Measurements from ENCODE around the gene F2RL1. TPM values are rescaled to one million over a fixed set of nuclear protein-coding genes. Genes with fewer than 3 reads are reported as not detected.

F2RL1 gene
- total RNA-seq, 1 experiment from 2014 or later, result 23.0 TPM

DNA sequence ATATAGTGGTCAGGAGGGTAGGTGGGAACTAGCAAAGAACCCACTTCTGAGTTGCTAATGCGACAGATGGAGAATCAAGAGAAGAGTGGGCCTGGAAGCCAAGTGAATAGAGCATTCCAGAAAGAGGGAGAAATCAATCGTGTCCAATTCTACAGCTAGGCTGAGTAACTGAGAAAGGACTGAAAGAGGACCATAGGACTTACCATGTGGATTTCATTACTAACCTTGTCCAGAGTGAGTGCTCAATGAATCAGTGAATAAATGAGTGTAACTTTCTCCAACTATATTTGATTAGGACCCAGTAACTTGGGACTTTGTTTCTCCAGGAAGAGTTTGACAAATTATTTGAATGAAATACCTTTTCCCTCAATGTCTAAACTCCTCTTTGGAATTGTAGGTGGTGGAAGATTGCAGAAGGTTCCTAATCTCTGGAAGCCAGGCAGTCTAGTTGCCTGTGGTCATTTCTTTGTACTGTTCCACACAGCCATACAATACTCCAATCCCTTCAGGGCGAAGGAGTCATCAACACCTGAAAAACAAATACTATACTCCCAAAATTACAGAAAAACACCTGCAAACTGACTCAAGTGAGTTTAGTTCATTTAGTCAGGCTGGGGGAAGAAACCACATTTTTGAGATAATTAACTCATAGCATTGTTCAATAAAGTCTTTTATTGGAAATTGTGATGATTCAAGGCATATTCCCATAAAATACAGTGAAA, 2.6 kb upstream of the F2RL1 start:
- TF ChIP-seq, protein P1, sequence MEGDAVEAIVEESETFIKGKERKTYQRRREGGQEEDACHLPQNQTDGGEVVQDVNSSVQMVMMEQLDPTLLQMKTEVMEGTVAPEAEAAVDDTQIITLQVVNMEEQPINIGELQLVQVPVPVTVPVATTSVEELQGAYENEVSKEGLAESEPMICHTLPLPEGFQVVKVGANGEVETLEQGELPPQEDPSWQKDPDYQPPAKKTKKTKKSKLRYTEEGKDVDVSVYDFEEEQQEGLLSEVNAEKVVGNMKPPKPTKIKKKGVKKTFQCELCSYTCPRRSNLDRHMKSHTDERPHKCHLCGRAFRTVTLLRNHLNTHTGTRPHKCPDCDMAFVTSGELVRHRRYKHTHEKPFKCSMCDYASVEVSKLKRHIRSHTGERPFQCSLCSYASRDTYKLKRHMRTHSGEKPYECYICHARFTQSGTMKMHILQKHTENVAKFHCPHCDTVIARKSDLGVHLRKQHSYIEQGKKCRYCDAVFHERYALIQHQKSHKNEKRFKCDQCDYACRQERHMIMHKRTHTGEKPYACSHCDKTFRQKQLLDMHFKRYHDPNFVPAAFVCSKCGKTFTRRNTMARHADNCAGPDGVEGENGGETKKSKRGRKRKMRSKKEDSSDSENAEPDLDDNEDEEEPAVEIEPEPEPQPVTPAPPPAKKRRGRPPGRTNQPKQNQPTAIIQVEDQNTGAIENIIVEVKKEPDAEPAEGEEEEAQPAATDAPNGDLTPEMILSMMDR (conservative IDR thresholded peaks at IDR 0.05), result no peak
- Histone ChIP-seq H2BK20ac (ENCODE audit: low read depth, low read length, poor library complexity, severe bottlenecking) (no peak overlapping the region), H3K4me2 (ENCODE audit: insufficient read depth, insufficient read length, low read length) (no peak overlapping the region), H2BK120ac (ENCODE audit: low read depth, low read length, poor library complexity, severe bottlenecking) (no peak overlapping the region), H3K27me3 (ENCODE audit: insufficient read depth, low read length) (no peaks in the 10 kb centered on the region), H3K27ac (ENCODE audit: insufficient read length, low read depth, low read length) (no peak overlapping the region), H3K9me3 (ENCODE audit: control insufficient read depth, low read depth, low read length) (no peaks in the 10 kb centered on the region), H3K23ac (ENCODE audit: insufficient read length, low read depth, low read length) (no peak overlapping the region), H2AFZ (ENCODE audit: low read length) (no peak overlapping the region), H2BK5ac (ENCODE audit: insufficient read length, low read length) (no peak overlapping the region), H2BK15ac (ENCODE audit: low read depth, low read length) (no peak overlapping the region), H3K79me1 (ENCODE audit: insufficient read depth, low read depth, low read length, poor library complexity, severe bottlenecking) (no peaks in the 10 kb centered on the region), H4K20me1 (ENCODE audit: control insufficient read depth, insufficient read depth, insufficient read length) (no peaks in the 10 kb centered on the region), H3K23me2 (ENCODE audit: insufficient read length, low read depth, low read length, poor library complexity, severe bottlenecking) (peaks cover 11% of the 10 kb centered on the region), H4K5ac (ENCODE audit: insufficient read length, low read depth, low read length) (no peak overlapping the region), H3K4me1 (ENCODE audit: insufficient read depth, low read length) (peaks cover 5% of the 10 kb centered on the region; the same call in 1 of the 2 replicates), H3K56ac (ENCODE audit: insufficient read length, low read depth, low read length) (no peak overlapping the region), H3K9ac (ENCODE audit: extremely low read depth, insufficient read length, low read length) (no peak overlapping the region), H3K14ac (ENCODE audit: insufficient read depth, low read length) (no peak overlapping the region), H4K91ac (ENCODE audit: insufficient read length, low read depth, low read length) (no peak overlapping the region), H3K18ac (ENCODE audit: insufficient read length, low read depth, low read length) (no peak overlapping the region), H2AK5ac (ENCODE audit: insufficient read length, low read length) (no peak overlapping the region), H3K79me2 (ENCODE audit: insufficient read depth, low read length) (no peaks in the 10 kb centered on the region), H3T11ph (ENCODE audit: low read length) (no peak overlapping the region), H4K8ac (replicated peaks; ENCODE audit: insufficient read length, low read depth, low read length) (no peak overlapping the region), H2BK12ac (ENCODE audit: insufficient read length, low read depth, low read length) (no peak overlapping the region), H3K4ac (ENCODE audit: low read depth, low read length) (no peak overlapping the region)
- Mint-ChIP-seq H3K4me1 (peaks cover 24 to 25% of the 10 kb centered on the region in 2 experiments), H3K36me3 (ENCODE audit: insufficient read depth in 1 of 3, low read depth in 3 of 3) (peaks cover 4 to 8% (median 6%) of the 10 kb centered on the region in 3 experiments), H3K27me3 (ENCODE audit: low read depth) (peaks cover 26% of the 10 kb centered on the region), H3K4me3 (no peak overlapping the region), H3K9me3 (peaks cover 9 to 11% of the 10 kb centered on the region in 2 experiments), H3K27ac (no peak overlapping the region)
- no CpG with 5 or more reads among the region's 3 CpGs for WGBS (ENCODE audit: extremely low coverage, insufficient read length, low lambda C conversion rate)
- no peak for DNase-seq
